ENCODE measurements around the gene GAS7.
"Not testable (repeated sequence)": the region's sequence is repeated elsewhere in the genome, so short reads cannot be mapped to it uniquely, and the experiment has no call there.

The GAS7 gene

DNA sequence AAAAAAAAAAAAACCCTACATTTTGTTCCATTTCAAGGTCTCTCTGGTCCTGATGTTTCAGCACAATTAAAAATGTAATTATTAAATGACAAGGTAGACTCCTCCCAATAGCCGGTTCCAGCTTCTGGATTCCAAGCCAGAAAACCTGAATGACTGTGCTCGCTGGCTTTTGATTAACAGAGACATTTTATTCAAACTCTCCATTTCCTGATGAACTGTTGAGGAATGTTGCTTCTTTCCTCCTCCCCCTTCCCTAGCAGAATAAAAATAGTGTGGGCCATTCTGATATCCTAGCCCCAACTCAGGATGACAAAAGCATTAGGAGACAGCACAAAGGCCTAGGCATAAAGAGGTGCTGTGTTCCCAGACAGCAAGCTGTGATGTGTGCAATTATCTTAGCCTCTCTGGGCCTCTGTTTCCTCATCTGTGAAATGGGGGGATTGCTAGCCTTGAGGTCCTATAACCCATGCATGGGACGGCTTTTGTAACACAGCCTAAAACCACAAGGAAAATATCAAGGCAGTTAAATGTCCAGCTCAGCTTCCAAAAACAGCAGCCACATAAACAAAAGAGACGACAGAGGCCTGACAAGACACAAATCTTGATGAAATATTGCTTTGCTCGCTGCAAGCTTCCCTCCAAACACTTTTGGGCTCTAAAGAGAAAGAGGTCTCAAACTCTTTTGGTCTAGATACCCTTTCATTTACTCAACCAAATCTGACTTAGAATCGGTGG, 166.1 kb downstream of the GAS7 start:
- TF ChIP-seq JUND (IDR thresholded peaks at IDR 0.05; ENCODE audit: low read depth) = no peak
- DNase-seq (ENCODE audit: low read depth in 1 of 2, low spot score in 1 of 2) = no peak
- in situ Hi-C loops (cut with HindIII; ENCODE audit: low pct_unique_long_range_greater_than_20kb, low sequenced_read_pairs) = no loop called here

DNA sequence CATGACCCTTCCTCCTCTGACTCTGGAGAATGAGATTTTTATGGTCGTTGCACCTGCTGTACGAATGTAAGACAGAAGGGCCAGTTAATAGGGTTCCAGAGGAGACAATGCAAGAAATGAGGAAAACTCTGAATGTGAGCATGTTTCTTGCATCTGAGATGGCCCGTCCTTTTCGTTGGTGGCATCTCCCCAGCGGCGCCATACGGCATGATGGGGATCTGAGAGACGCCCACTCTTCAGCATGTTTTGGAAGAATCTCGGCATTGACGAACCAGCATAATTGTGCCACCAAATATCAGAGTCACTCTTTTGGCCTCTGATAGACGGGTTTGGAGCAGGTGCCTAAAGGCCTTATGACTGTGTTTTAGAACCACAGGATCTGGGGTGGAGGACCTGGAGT, 166.8 kb downstream of the GAS7 start:
- DNase-seq (ENCODE audit: low read depth in 1 of 2, low spot score in 1 of 2) = no peak
- TF ChIP-seq JUND (IDR thresholded peaks at IDR 0.05; ENCODE audit: low read depth) = no peak
- in situ Hi-C loops (cut with HindIII; ENCODE audit: low pct_unique_long_range_greater_than_20kb, low sequenced_read_pairs) = no loop called here

DNA sequence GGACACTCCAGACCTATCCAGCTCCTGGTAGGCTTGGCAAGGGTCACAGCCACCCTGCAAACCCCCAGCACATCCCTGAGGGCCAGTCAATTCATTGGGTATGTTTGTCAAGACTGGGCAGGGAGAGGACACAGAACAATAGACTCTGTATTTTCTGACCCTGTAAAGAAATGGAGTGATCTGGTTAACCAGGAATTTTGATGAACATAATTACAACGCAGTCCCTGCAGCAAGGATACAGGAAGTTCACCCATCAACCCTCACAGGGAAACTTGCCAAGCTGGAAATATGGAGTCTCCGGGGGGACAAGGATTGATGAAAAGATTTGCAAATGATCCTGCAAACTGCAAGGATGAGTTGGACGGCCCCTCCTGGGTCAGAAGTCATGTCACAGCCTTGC, 167.3 kb downstream of the GAS7 start:
- in situ Hi-C loops (cut with HindIII; ENCODE audit: low pct_unique_long_range_greater_than_20kb, low sequenced_read_pairs) = no loop called here
- no peak for TF ChIP-seq JUND (IDR thresholded peaks at IDR 0.05; ENCODE audit: low read depth)
- no peak for DNase-seq (ENCODE audit: low read depth in 1 of 2, low spot score in 1 of 2)

DNA sequence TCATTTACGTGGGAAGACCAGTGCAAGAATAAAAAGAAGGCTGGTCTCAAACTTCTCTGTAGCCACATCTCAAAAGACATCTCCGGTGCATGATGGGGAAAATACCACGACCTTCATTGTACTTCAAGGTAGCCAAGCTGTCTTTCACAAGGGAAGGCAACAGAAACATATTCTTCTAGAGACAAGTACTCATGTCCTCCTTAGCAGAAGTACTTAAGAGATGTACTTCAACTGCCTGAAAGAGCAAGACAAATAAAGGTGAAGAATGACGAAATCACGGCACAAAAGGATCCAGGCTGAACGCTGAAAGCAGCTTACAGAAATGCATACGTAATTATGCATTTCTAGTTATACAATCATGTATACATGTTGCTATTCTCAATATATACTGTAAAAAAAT, 169.3 kb downstream of the GAS7 start:
- in situ Hi-C loops (cut with HindIII; ENCODE audit: low pct_unique_long_range_greater_than_20kb, low sequenced_read_pairs) = no loop called here
- no peak for TF ChIP-seq JUND (IDR thresholded peaks at IDR 0.05; ENCODE audit: low read depth)
- DNase-seq (ENCODE audit: low read depth in 1 of 2, low spot score in 1 of 2) = no peak

DNA sequence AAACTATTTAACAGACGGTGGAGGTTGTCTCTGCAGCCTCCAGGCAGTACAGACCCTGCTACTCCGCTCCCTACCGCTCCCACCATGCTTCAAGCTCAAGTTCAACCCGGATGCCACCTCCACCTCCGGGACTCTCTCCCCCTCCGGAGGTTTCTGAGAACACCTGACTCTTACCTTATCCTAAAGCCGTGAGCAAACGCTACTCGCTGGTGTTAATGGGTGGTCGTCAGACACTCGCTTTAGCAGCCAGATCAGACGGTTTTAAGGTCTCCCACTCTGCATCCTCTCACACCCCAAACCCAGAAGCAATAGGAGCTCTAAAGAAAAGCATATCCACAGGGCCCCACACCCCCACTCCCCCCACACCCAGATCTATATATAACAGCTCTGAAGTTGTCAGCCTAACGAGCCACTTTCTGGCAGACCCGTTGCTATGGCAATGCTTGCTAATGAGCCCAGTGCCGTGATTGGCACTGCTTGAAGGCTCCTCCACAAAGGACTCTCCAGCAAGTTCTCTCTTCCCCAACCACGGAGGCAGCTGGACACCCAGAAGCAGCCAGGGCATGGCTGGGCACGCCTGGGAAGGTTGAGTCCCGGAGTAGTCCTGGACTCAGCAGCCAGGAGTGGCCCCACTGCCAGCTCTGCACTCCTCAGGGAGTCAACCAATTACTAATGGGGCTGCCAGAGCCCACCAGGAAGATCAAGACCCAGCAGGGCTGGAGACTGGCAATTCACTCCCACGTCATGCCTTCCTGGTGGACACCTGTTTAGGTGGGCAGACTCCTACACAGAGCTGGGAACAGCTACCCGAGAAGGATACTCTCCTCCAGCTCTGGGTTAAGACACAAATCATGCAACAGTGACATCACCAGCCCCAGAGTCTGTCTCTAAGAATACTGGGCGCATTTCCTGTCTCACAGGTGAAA, 172.2 kb downstream of the GAS7 start:
- in situ Hi-C loops (cut with HindIII; ENCODE audit: low pct_unique_long_range_greater_than_20kb, low sequenced_read_pairs) = no loop called here
- DNase-seq (ENCODE audit: low read depth in 1 of 2, low spot score in 1 of 2) = no peak
- no peak for TF ChIP-seq JUND (IDR thresholded peaks at IDR 0.05; ENCODE audit: low read depth)

DNA sequence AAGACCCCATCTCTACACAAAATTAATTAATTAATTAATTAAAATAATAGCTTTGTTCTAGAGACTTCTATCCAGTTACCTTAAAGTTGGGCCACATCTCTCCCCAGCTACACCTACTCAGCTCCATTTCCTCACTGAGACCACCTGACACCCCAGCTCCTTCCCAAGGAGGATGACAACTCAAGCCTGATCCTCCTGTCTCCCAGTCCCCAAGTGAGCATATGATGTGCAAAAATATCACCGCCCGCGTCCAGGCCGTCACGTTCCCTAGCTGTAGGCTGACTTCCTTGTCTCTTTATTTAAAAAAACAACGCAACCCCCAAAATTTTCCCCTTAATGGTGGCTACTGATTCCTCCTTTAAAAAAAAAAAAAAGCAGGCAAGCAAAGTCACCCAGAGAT, 173.2 kb downstream of the GAS7 start:
- no peak for TF ChIP-seq JUND (IDR thresholded peaks at IDR 0.05; ENCODE audit: low read depth)
- in situ Hi-C loops (cut with HindIII; ENCODE audit: low pct_unique_long_range_greater_than_20kb, low sequenced_read_pairs) = no loop called here
- no peak for DNase-seq (ENCODE audit: low read depth in 1 of 2, low spot score in 1 of 2)

DNA sequence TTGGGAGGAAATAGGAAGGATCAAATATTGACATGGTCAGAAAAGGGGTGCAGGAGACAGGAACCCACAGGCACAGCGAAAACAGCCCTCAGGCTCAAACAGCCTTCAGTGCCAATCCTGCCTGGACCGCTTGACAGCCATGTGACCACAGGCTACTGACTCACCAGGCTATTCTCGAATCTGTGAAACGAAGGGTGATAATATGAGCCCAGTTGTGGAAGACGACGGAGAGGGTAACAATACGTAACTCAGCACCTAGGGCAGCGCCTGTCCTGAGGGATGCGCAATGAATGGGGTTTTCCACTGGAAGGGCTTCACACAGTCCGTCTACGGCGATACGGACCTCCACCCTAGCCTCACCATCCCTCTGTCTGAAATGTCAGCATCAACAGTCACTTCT, 176.0 kb downstream of the GAS7 start:
- in situ Hi-C loops (cut with HindIII; ENCODE audit: low pct_unique_long_range_greater_than_20kb, low sequenced_read_pairs) = no loop called here
- DNase-seq (ENCODE audit: low read depth in 1 of 2, low spot score in 1 of 2) = no peak

DNA sequence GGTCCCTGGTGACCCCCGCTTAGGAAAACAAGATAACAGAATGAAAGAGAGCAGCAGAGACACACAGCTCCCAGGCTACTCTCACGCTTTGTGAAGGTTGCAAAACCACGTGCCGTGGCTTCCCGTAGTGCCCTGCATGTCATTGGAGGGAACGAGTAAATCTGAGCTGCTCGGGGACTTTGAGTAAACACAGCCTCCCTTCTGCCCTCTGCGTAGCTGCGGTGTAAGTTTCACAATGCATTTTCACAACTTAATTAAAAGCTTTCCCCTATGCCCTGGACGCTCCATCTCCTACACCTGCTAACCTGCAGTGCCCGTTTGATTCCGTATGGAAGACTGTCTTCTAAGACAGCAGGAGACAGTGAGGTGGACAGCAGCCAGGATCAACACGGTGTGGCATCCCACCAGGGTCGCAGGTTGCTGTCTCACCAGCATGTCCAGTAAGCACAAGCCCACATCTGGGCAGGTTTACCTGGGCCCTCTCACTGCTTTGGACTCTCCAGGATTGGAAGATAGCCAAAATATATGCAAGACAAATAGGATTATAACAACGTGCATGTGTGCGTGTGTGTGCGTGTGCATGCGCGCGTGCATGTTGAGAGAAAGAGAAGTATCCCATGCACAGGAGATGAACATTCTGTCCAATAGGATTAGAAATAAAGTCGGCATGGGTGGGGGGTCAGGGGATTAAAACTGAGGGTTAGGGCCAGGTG, 177.0 kb downstream of the GAS7 start:
- in situ Hi-C loops (cut with HindIII; ENCODE audit: low pct_unique_long_range_greater_than_20kb, low sequenced_read_pairs) = no loop called here
- peak in 1 of 2 experiments; percentile 41 for DNase-seq (ENCODE audit: low read depth in 1 of 2, low spot score in 1 of 2)
- no peak for TF ChIP-seq JUND (IDR thresholded peaks at IDR 0.05; ENCODE audit: low read depth)

More for the DNA sequence above, 176.0 kb downstream of the GAS7 start:
- TF ChIP-seq JUND (IDR thresholded peaks at IDR 0.05; ENCODE audit: low read depth) = no peak

DNA sequence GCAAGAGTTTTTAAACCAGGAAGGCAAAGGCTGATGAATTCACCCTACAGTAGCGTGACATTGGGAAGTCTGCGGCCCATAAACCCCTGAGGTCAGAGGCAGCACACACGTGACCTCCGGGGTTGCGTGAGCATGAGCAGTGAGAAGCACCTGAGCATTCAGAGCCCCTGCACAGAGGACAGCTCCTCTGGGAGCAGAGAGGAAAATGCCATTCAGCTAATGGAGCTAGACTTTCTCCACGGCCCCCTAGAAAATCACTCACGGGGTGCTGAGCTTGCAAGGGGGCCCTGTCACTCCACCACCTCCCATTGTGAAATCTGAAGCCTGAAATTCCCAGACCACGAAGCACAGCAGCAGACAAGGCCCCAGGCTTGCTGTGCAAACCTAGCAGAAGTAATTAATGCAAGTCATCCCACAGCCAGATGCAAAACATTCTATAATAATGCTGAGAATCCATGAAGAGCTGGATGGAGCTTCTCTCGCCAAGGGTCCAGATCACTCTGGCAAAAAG, 178.4 kb downstream of the GAS7 start:
- no peak for DNase-seq (ENCODE audit: low read depth in 1 of 2, low spot score in 1 of 2)
- no peak for TF ChIP-seq JUND (IDR thresholded peaks at IDR 0.05; ENCODE audit: low read depth)

DNA sequence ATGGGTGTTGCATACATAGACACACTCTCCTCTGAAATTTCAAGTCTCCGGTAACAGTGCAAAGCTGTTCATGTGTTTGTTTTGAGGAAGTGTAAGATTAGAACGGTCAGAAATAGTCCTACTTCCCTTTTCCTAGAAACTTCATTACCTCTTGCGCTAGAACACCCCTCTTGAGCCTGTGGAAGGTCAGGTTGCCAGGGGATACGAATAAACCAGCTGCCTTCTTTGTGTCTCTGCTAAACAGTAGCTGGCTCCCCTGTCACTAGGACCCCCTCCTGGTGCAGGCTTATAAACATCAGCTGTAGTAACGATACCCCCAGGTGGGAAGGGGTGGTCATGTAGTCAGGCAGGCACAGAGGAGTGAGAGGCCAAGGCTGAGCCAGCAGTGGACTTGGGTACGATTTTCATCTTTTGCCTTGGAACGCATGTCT, 179.9 kb downstream of the GAS7 start:
- in situ Hi-C loops (cut with HindIII; ENCODE audit: low pct_unique_long_range_greater_than_20kb, low sequenced_read_pairs) = no loop called here
- no peak for TF ChIP-seq JUND (IDR thresholded peaks at IDR 0.05; ENCODE audit: low read depth)
- no peak for DNase-seq (ENCODE audit: low read depth in 1 of 2, low spot score in 1 of 2)

More for the DNA sequence above, 178.4 kb downstream of the GAS7 start:
- in situ Hi-C loops (cut with HindIII; ENCODE audit: low pct_unique_long_range_greater_than_20kb, low sequenced_read_pairs) = no loop called here

DNA sequence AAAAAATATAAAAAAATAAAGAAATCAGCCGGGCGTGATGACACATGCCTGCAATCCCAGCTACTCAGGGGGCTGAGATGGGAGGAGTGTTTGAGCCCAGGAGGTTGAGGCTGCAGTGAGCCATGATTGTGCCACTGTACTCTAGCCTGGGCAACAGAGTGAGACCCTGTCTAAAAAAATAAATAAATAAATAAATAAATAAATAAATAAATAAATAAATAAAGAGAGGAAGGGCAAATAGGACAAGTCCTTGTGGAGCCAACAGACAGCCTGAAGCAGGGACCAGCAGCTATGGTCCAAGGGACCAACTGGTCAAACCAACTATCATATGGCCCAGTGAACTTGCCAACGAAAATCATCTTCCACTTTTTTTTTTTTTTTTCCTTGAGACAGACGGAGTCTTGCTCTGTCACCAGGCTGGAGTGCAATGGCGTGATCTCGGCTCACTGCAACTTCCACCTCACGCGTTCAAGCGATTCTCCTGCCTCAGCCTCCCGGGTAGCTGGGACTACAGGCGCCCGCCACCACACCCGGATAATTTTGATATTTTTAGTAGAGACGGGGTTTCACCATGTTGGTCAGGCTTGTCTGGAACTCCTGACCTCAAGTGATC, 181.3 kb downstream of the GAS7 start:
- DNase-seq (ENCODE audit: low read depth in 1 of 2, low spot score in 1 of 2); in situ Hi-C loops (cut with HindIII; ENCODE audit: low pct_unique_long_range_greater_than_20kb, low sequenced_read_pairs): not testable (repeated sequence)
